Measurements from ENCODE around the gene GALNT5.

The GALNT5 gene

GRCh38 chr2:157233506-157233905 lies 24.0 kb upstream of the GALNT5 start:
- DNase-seq (ENCODE audit: low spot score) = no peak
- no peak overlapping the region for H3K4me3 ChIP-seq
- no peak for TF ChIP-seq CTCF (IDR thresholded peaks at IDR 0.05)
- no peak overlapping the region for H3K27ac ChIP-seq

- no peak overlapping the region for H3K4me3 ChIP-seq
- H3K27ac ChIP-seq = no peak overlapping the region
- no peak for TF ChIP-seq CTCF (IDR thresholded peaks at IDR 0.05)
- DNase-seq (ENCODE audit: low spot score) = no peak
Observed at GRCh38 chr2:157236404-157236803, 21.1 kb upstream of the GALNT5 start.

- no peak for DNase-seq (ENCODE audit: low spot score)
- TF ChIP-seq CTCF (IDR thresholded peaks at IDR 0.05) = no peak
- Histone ChIP-seq H3K4me3 (no peak overlapping the region), H3K27ac (no peak overlapping the region)
Observed at GRCh38 chr2:157238296-157238695, 19.2 kb upstream of the GALNT5 start.

- Histone ChIP-seq H3K27ac (no peak overlapping the region), H3K4me3 (no peak overlapping the region)
- TF ChIP-seq CTCF (IDR thresholded peaks at IDR 0.05) = no peak
- DNase-seq (ENCODE audit: low spot score) = no peak
Observed at GRCh38 chr2:157244691-157245090, 12.8 kb upstream of the GALNT5 start.

GRCh38 chr2:157245144-157245840 lies 12.2 kb upstream of the GALNT5 start:
- H3K27ac ChIP-seq = no peak overlapping the region

GRCh38 chr2:157245846-157246764 lies 11.4 kb upstream of the GALNT5 start:
- no peak for DNase-seq (ENCODE audit: low spot score)
- no peak for TF ChIP-seq CTCF (IDR thresholded peaks at IDR 0.05)
- H3K4me3 ChIP-seq = no peak overlapping the region
- no peak overlapping the region for H3K27ac ChIP-seq

More at GRCh38 chr2:157245144-157245840, 12.2 kb upstream of the GALNT5 start:
- no peak overlapping the region for H3K4me3 ChIP-seq
- no peak for TF ChIP-seq CTCF (IDR thresholded peaks at IDR 0.05)
- no peak for DNase-seq (ENCODE audit: low spot score)

All from coronary artery (tissue), 2 donors.